Measurements from ENCODE around the gene WDR45B.

DNA sequence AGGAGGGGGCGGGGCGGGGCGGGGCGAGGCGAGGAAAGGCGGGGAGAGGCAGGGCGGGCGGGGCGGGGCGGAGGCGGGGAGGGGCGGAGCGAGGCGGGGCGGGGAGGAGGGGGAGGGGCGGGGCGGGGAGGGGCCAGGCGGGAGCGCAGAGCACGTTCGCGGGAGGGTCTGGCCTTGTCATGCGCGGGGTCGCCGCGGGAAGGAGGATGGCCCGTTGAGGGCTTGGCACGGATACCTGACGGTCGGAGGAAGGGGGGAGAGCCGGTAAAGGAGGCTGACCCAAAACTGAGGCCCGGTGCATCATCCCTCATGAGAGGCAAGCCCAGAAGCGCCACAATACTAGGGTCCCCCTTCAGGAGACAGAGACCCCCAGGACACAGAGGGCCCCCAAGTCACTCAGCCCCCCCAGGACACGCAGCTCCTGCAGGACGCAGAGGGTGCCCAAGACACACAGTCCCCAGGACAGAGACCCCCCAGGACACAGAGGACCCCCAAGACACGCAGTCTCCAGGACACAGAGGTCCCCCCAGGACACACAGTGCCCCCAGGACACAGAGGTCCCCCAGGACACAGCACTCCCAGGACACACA is 593 bp upstream of the WDR45B start:
- TF ChIP-seq, protein P1, sequence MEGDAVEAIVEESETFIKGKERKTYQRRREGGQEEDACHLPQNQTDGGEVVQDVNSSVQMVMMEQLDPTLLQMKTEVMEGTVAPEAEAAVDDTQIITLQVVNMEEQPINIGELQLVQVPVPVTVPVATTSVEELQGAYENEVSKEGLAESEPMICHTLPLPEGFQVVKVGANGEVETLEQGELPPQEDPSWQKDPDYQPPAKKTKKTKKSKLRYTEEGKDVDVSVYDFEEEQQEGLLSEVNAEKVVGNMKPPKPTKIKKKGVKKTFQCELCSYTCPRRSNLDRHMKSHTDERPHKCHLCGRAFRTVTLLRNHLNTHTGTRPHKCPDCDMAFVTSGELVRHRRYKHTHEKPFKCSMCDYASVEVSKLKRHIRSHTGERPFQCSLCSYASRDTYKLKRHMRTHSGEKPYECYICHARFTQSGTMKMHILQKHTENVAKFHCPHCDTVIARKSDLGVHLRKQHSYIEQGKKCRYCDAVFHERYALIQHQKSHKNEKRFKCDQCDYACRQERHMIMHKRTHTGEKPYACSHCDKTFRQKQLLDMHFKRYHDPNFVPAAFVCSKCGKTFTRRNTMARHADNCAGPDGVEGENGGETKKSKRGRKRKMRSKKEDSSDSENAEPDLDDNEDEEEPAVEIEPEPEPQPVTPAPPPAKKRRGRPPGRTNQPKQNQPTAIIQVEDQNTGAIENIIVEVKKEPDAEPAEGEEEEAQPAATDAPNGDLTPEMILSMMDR (IDR thresholded peaks at IDR 0.05; ENCODE audit: poor library complexity): no peak
- TF ChIP-seq EZH2phosphoT487 (IDR thresholded peaks at IDR 0.05; ENCODE audit: low read depth, severe bottlenecking, unreplicated experiment) (no peak), EZH2 (IDR thresholded peaks at IDR 0.05; ENCODE audit: borderline replicate concordance) (no peak)

All from hepatocyte (in vitro differentiated cells).